ENCODE results near the gene AGFG2.

The AGFG2 gene

DNA sequence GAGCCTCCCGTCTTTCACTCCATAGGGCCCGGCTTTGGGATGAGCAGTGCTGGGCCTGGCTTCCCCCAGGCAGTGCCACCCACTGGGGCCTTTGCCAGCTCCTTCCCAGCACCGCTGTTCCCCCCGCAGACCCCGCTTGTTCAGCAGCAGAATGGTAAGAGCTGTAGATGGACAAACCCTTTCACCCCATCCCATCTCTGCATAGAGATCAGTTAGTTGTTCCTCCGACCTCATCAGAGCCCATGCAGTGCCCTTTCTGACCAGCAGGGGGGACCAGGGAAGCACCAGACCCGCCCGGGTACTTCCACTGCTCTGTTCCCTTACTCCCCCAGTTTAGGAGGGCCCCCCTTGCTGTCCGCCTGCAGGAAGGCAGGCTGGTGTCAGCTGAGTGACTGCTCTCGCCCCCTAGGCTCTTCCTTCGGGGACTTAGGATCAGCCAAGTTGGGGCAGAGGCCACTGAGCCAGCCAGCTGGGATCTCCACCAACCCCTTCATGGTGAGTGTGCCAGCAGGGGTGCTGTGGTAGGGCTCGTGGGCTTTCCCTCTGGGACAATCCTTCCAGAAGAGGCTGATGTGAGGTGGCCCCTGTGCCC is 24.9 kb downstream of the AGFG2 start (continued):
- TF ChIP-seq, protein P1, sequence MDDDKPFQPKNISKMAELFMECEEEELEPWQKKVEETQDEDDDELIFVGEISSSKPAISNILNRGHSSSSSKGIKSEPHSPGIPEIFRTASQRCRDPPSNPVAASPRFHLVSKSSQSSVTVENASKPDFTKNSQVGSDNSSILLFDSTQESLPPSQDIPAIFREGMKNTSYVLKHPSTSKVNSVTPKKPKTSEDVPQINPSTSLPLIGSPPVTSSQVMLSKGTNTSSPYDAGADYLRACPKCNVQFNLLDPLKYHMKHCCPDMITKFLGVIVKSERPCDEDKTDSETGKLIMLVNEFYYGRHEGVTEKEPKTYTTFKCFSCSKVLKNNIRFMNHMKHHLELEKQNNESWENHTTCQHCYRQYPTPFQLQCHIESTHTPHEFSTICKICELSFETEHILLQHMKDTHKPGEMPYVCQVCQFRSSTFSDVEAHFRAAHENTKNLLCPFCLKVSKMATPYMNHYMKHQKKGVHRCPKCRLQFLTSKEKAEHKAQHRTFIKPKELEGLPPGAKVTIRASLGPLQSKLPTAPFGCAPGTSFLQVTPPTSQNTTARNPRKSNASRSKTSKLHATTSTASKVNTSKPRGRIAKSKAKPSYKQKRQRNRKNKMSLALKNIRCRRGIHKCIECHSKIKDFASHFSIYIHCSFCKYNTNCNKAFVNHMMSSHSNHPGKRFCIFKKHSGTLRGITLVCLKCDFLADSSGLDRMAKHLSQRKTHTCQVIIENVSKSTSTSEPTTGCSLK (tag by site-specific recombination; IDR thresholded peaks at IDR 0.05): no peak
- TF ChIP-seq ZNF654 (tag by site-specific recombination; IDR thresholded peaks at IDR 0.05; ENCODE audit: low read depth): peak; percentile 52
- no peak for TF ChIP-seq ZNF670 (tag by site-specific recombination; IDR thresholded peaks at IDR 0.05; ENCODE audit: low read depth)
- TF ChIP-seq ZNF10 (tag by site-specific recombination; IDR thresholded peaks at IDR 0.05): 0 out of 2 replicates have a peak, but pooled peaks have one; percentile 38
- TF ChIP-seq GFI1B (tag by site-specific recombination; IDR thresholded peaks at IDR 0.05): no peak
- no peak for TF ChIP-seq ZNF555 (tag by site-specific recombination; conservative IDR thresholded peaks at IDR 0.05)
- no peak for TF ChIP-seq ZNF510 (tag by site-specific recombination; IDR thresholded peaks at IDR 0.05; ENCODE audit: insufficient replicate concordance)
- TF ChIP-seq ZBTB20 (tag by site-specific recombination; IDR thresholded peaks at IDR 0.05): no peak
- TF ChIP-seq, protein P2, sequence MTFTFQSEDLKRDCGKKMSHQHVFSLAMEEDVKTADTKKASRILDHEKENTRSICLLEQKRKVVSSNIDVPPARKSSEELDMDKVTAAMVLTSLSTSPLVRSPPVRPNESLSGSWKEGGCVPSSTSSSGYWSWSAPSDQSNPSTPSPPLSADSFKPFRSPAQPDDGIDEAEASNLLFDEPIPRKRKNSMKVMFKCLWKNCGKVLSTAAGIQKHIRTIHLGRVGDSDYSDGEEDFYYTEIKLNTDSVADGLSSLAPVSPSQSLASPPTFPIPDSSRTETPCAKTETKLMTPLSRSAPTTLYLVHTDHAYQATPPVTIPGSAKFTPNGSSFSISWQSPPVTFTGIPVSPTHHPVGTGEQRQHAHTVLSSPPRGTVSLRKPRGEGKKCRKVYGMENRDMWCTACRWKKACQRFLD (tag by site-specific recombination; IDR thresholded peaks at IDR 0.05): no peak
- no peak for TF ChIP-seq ZBTB21 (tag by site-specific recombination; IDR thresholded peaks at IDR 0.05)
- TF ChIP-seq, protein P3, sequence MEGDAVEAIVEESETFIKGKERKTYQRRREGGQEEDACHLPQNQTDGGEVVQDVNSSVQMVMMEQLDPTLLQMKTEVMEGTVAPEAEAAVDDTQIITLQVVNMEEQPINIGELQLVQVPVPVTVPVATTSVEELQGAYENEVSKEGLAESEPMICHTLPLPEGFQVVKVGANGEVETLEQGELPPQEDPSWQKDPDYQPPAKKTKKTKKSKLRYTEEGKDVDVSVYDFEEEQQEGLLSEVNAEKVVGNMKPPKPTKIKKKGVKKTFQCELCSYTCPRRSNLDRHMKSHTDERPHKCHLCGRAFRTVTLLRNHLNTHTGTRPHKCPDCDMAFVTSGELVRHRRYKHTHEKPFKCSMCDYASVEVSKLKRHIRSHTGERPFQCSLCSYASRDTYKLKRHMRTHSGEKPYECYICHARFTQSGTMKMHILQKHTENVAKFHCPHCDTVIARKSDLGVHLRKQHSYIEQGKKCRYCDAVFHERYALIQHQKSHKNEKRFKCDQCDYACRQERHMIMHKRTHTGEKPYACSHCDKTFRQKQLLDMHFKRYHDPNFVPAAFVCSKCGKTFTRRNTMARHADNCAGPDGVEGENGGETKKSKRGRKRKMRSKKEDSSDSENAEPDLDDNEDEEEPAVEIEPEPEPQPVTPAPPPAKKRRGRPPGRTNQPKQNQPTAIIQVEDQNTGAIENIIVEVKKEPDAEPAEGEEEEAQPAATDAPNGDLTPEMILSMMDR (tag by site-specific recombination; IDR thresholded peaks at IDR 0.05): peak; percentile 89
- no peak for TF ChIP-seq SP2 (tag by site-specific recombination; IDR thresholded peaks at IDR 0.05)
- TF ChIP-seq ZNF394 (tag by site-specific recombination; IDR thresholded peaks at IDR 0.05; ENCODE audit: borderline replicate concordance): no peak
- TF ChIP-seq, protein P4, sequence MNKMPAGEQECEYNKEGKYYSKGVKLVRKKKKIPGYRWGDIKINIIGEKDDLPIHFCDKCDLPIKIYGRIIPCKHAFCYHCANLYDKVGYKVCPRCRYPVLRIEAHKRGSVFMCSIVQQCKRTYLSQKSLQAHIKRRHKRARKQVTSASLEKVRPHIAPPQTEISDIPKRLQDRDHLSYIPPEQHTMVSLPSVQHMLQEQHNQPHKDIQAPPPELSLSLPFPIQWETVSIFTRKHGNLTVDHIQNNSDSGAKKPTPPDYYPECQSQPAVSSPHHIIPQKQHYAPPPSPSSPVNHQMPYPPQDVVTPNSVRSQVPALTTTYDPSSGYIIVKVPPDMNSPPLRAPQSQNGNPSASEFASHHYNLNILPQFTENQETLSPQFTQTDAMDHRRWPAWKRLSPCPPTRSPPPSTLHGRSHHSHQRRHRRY (tag by site-specific recombination; IDR thresholded peaks at IDR 0.05): no peak
- TF ChIP-seq, protein P5, sequence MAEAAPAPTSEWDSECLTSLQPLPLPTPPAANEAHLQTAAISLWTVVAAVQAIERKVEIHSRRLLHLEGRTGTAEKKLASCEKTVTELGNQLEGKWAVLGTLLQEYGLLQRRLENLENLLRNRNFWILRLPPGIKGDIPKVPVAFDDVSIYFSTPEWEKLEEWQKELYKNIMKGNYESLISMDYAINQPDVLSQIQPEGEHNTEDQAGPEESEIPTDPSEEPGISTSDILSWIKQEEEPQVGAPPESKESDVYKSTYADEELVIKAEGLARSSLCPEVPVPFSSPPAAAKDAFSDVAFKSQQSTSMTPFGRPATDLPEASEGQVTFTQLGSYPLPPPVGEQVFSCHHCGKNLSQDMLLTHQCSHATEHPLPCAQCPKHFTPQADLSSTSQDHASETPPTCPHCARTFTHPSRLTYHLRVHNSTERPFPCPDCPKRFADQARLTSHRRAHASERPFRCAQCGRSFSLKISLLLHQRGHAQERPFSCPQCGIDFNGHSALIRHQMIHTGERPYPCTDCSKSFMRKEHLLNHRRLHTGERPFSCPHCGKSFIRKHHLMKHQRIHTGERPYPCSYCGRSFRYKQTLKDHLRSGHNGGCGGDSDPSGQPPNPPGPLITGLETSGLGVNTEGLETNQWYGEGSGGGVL (tag by site-specific recombination; IDR thresholded peaks at IDR 0.05): no peak
- TF ChIP-seq, protein P6, sequence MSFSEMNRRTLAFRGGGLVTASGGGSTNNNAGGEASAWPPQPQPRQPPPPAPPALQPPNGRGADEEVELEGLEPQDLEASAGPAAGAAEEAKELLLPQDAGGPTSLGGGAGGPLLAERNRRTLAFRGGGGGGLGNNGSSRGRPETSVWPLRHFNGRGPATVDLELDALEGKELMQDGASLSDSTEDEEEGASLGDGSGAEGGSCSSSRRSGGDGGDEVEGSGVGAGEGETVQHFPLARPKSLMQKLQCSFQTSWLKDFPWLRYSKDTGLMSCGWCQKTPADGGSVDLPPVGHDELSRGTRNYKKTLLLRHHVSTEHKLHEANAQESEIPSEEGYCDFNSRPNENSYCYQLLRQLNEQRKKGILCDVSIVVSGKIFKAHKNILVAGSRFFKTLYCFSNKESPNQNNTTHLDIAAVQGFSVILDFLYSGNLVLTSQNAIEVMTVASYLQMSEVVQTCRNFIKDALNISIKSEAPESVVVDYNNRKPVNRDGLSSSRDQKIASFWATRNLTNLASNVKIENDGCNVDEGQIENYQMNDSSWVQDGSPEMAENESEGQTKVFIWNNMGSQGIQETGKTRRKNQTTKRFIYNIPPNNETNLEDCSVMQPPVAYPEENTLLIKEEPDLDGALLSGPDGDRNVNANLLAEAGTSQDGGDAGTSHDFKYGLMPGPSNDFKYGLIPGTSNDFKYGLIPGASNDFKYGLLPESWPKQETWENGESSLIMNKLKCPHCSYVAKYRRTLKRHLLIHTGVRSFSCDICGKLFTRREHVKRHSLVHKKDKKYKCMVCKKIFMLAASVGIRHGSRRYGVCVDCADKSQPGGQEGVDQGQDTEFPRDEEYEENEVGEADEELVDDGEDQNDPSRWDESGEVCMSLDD (tag by site-specific recombination; IDR thresholded peaks at IDR 0.05): 0 out of 2 replicates have a peak, but pooled peaks have one; percentile 32
- TF ChIP-seq, protein P7, sequence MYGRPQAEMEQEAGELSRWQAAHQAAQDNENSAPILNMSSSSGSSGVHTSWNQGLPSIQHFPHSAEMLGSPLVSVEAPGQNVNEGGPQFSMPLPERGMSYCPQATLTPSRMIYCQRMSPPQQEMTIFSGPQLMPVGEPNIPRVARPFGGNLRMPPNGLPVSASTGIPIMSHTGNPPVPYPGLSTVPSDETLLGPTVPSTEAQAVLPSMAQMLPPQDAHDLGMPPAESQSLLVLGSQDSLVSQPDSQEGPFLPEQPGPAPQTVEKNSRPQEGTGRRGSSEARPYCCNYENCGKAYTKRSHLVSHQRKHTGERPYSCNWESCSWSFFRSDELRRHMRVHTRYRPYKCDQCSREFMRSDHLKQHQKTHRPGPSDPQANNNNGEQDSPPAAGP (tag by site-specific recombination; IDR thresholded peaks at IDR 0.05): 0 out of 2 replicates have a peak, but pooled peaks have one; percentile 26
- TF ChIP-seq OSR2 (tag by site-specific recombination; IDR thresholded peaks at IDR 0.05): no peak
- TF ChIP-seq, protein P8, sequence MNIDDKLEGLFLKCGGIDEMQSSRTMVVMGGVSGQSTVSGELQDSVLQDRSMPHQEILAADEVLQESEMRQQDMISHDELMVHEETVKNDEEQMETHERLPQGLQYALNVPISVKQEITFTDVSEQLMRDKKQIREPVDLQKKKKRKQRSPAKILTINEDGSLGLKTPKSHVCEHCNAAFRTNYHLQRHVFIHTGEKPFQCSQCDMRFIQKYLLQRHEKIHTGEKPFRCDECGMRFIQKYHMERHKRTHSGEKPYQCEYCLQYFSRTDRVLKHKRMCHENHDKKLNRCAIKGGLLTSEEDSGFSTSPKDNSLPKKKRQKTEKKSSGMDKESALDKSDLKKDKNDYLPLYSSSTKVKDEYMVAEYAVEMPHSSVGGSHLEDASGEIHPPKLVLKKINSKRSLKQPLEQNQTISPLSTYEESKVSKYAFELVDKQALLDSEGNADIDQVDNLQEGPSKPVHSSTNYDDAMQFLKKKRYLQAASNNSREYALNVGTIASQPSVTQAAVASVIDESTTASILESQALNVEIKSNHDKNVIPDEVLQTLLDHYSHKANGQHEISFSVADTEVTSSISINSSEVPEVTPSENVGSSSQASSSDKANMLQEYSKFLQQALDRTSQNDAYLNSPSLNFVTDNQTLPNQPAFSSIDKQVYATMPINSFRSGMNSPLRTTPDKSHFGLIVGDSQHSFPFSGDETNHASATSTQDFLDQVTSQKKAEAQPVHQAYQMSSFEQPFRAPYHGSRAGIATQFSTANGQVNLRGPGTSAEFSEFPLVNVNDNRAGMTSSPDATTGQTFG (tag by site-specific recombination; IDR thresholded peaks at IDR 0.05; ENCODE audit: borderline replicate concordance): no peak
- TF ChIP-seq, protein P9, sequence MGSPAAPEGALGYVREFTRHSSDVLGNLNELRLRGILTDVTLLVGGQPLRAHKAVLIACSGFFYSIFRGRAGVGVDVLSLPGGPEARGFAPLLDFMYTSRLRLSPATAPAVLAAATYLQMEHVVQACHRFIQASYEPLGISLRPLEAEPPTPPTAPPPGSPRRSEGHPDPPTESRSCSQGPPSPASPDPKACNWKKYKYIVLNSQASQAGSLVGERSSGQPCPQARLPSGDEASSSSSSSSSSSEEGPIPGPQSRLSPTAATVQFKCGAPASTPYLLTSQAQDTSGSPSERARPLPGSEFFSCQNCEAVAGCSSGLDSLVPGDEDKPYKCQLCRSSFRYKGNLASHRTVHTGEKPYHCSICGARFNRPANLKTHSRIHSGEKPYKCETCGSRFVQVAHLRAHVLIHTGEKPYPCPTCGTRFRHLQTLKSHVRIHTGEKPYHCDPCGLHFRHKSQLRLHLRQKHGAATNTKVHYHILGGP (tag by site-specific recombination; IDR thresholded peaks at IDR 0.05): no peak
- no peak for TF ChIP-seq SALL2 (tag by site-specific recombination; IDR thresholded peaks at IDR 0.05; ENCODE audit: borderline replicate concordance)
- TF ChIP-seq ZNF19 (tag by site-specific recombination; IDR thresholded peaks at IDR 0.05; ENCODE audit: low read depth): no peak
